Endothelial cell of umbilical vein (primary cell): ENCODE data around the gene EFNA5. TPM values are rescaled to one million over a fixed set of nuclear protein-coding genes. Genes with fewer than 3 reads are reported as not detected.

Experiments used
- BruUV-seq: library from RNA; stranded (reverse); fragments of 400-500 nt; replicated peaks from 2 replicates; lab custom pipeline; 2021; lab: Mats Ljungman, UMichigan
- CTCF ChIA-PET: fragments of 300-600, 350-600 bp; sonication (Branson Sonifier 250); formaldehyde crosslinking; loops from one replicate; lab custom pipeline; 2021; ENCODE audit warnings: antibody characterized with exemption, inconsistent platforms; lab: Charles Lee
- POLR2A ChIA-PET: fragments of 300-600, 350-600 bp; sonication (Branson Sonifier 250); formaldehyde crosslinking; loops from one replicate; lab custom pipeline; 2021; ENCODE audit warnings: antibody characterized with exemption, inconsistent platforms; lab: Charles Lee
- DNase-seq: peaks from one replicate; pipeline ENCODE4 v3.0.0-alpha.2; 2011; ENCODE audit warnings: low read depth, low spot score
- FAIRE-seq: peaks from 2 replicates; lab custom pipeline; 2011; peaks lifted over from hg19 to GRCh38; lab: Jason Lieb, UNC
- H2AFZ ChIP-seq: 2 replicates; pipeline ENCODE4 v1.6.0; 2012; ENCODE audit warnings: low read depth, low read length, control low read depth, inconsistent platforms
- H3K27ac ChIP-seq: 2 replicates; pipeline ENCODE4 v1.5.1; 2011; ENCODE audit warnings: low read depth, mild to moderate bottlenecking, control low read depth, low read length, moderate library complexity; ENCODE audit not compliant: insufficient read depth
- H3K27me3 ChIP-seq, 2 experiments: 2 replicates each; pipeline versions ENCODE4 v1.6.0 to v1.6.1; 2011; ENCODE audit warnings: low read length in 2 of 2, mixed read lengths in 1 of 2; ENCODE audit not compliant: control insufficient read depth in 2 of 2, insufficient read depth in 2 of 2
- H3K36me3 ChIP-seq, 2 experiments: 2 replicates in 1 of 2; 3 replicates in 1 of 2; pipeline ENCODE4 v1.5.1; 2011; ENCODE audit warnings: low read length in 2 of 2, mild to moderate bottlenecking in 1 of 2, moderate library complexity in 1 of 2; ENCODE audit not compliant: control insufficient read depth in 2 of 2, insufficient read depth in 2 of 2; ENCODE audit errors: extremely low read depth in 1 of 2
- H3K4me1 ChIP-seq: 3 replicates; pipeline ENCODE4 v1.5.1; 2011; ENCODE audit warnings: mild to moderate bottlenecking, low read length; ENCODE audit not compliant: control insufficient read depth, insufficient read depth; ENCODE audit errors: extremely low read depth
- H3K4me2 ChIP-seq: 2 replicates; pipeline ENCODE4 v1.6.1; 2011; ENCODE audit warnings: low read length, control low read depth, mixed read lengths; ENCODE audit not compliant: insufficient read depth
- H3K4me3 ChIP-seq, 3 experiments: fragments of 200-600 bp in 1 of 3; sonication (generic), shearing (Covaris generic) in 1 of 3; replicated peaks in 1 of 3; 2 replicates each; pipeline ENCODE4 v1.5.1; 2011 to 2016; ENCODE audit warnings: control low read depth in 3 of 3, low read length in 3 of 3, mild to moderate bottlenecking in 2 of 3, inconsistent platforms in 1 of 3, low read depth in 1 of 3, moderate library complexity in 1 of 3; ENCODE audit not compliant: insufficient read depth in 1 of 3
- H3K79me2 ChIP-seq: 2 replicates; pipeline ENCODE4 v1.6.0; 2012; ENCODE audit warnings: low read length, inconsistent platforms; ENCODE audit not compliant: control insufficient read depth, insufficient read depth
- H3K9ac ChIP-seq: replicated peaks from 2 replicates; pipeline ENCODE3; 2011; ENCODE audit warnings: low read length, control low read depth; ENCODE audit not compliant: insufficient read depth; ENCODE audit errors: extremely low read depth
- H3K9me1 ChIP-seq: replicated peaks from 3 replicates; pipeline ENCODE4 v1.6.0; 2011; ENCODE audit warnings: mild to moderate bottlenecking, low read length; ENCODE audit not compliant: control insufficient read depth, insufficient read depth; ENCODE audit errors: extremely low read depth
- H3K9me3 ChIP-seq: replicated peaks from 2 replicates; pipeline ENCODE4 v1.5.1; 2012; ENCODE audit warnings: low read length, inconsistent platforms; ENCODE audit not compliant: control insufficient read depth, insufficient read depth
- H4K20me1 ChIP-seq: replicated peaks from 2 replicates; pipeline ENCODE3; 2011; ENCODE audit warnings: mild to moderate bottlenecking, low read length; ENCODE audit not compliant: control insufficient read depth, insufficient read depth; ENCODE audit errors: extremely low read depth
- EZH2 ChIP-seq: IDR thresholded peaks from 2 replicates; pipeline ENCODE4 v1.6.1; 2012; ENCODE audit warnings: borderline replicate concordance, low read depth, mild to moderate bottlenecking, moderate library complexity, low read length, inconsistent platforms; ENCODE audit not compliant: severe bottlenecking
- FOS ChIP-seq: IDR thresholded peaks from 2 replicates; pipeline ENCODE4 v1.6.1; 2011; ENCODE audit warnings: mild to moderate bottlenecking, low read length, moderate library complexity, borderline replicate concordance; ENCODE audit not compliant: insufficient read depth
- GATA2 ChIP-seq: IDR thresholded peaks from 2 replicates; pipeline ENCODE4 v1.7.0; 2011; ENCODE audit warnings: low read depth, mild to moderate bottlenecking, moderate library complexity, mixed read lengths, low read length; ENCODE audit not compliant: insufficient read length, insufficient read depth
- JUN ChIP-seq: IDR thresholded peaks from 2 replicates; pipeline ENCODE4 v1.6.1; 2011; ENCODE audit warnings: borderline replicate concordance, low read depth; ENCODE audit not compliant: insufficient read length, insufficient read depth
- MAX ChIP-seq: IDR thresholded peaks from 2 replicates; pipeline ENCODE4 v1.6.1; 2011; ENCODE audit not compliant: insufficient read depth, insufficient read length
- MYC ChIP-seq: IDR thresholded peaks from one replicate; pipeline ENCODE4 v1.6.1; 2011; ENCODE audit warnings: mild to moderate bottlenecking, low read depth, low read length
- POLR2A ChIP-seq: IDR thresholded peaks from 2 replicates; pipeline ENCODE4 v1.6.1; 2012; ENCODE audit warnings: low read depth, mild to moderate bottlenecking, control low read depth, low read length
- POLR2AphosphoS5 ChIP-seq: IDR thresholded peaks from 2 replicates; pipeline ENCODE4 v1.6.1; 2012; ENCODE audit warnings: low read depth, mild to moderate bottlenecking, control low read depth, low read length, moderate library complexity; ENCODE audit not compliant: insufficient read depth
- dilution Hi-C: fragments of 300-500 bp; cut with MboI; formaldehyde crosslinking; loops from one replicate; pipeline ENCODE4 v1.15.0; 2019; ENCODE audit warnings: low sequenced_read_pairs; ENCODE audit not compliant: extremely low pct_ligation_motif_present
- intact Hi-C: fragments of 100-400 bp; cut with micrococcal nuclease; formaldehyde crosslinking; loops from one replicate; pipeline ENCODE4 v1.10.0; 2022
- polyA plus RNA-seq, 4 experiments: library from polyadenylated mRNA; depleted of rRNA in 3 of 4; stranded (reverse) in 3 of 4; unstranded in 1 of 4; fragments of >200 nt; gene quantifications; 2 replicates each; pipeline versions ENCODE4 v1.2.1 to v1.2.3, GENCODE V29; 2011 to 2012; ENCODE audit warnings: missing spikeins in 1 of 4
- total RNA-seq: library from RNA; stranded (reverse); gene quantifications from 2 replicates; pipeline ENCODE4 v1.2.3, GENCODE V29; 2021
- TF ChIP-seq, protein P1 (sequence below), 2 donors: IDR thresholded peaks; 1 replicate in 1 of 2; 2 replicates in 1 of 2; pipeline ENCODE4 v1.5.1; 2011; ENCODE audit warnings: low read length in 2 of 2, mild to moderate bottlenecking in 2 of 2, moderate library complexity in 2 of 2, control low read depth in 1 of 2, inconsistent platforms in 1 of 2, low read depth in 1 of 2; ENCODE audit not compliant: insufficient read depth in 1 of 2; ENCODE audit errors: extremely low read depth in 1 of 2

Gene EFNA5
- total and polyA plus RNA-seq, 2 donors (not counting 3 experiments of a cell fraction or from before 2014, with no cell fraction given): 13.6 to 22.1 TPM

GRCh38 chr5:107687404-107687803 is 16.7 kb upstream of the EFNA5 start:
- dilution Hi-C loops: no loop called here
- H3K4me2 ChIP-seq: no peak overlapping the region
- intact Hi-C loops: no loop called here
- H3K9ac ChIP-seq: no peak overlapping the region
- POLR2A ChIA-PET: no interaction called here
- H4K20me1 ChIP-seq: no peaks in the 10 kb centered on the region
- H3K9me3 ChIP-seq: no peaks in the 10 kb centered on the region
- no peaks in the 10 kb centered on the region for H3K79me2 ChIP-seq
- no peak overlapping the region for H2AFZ ChIP-seq
- no peaks in the 10 kb centered on the region for H3K4me1 ChIP-seq
- no peak overlapping the region for H3K4me3 ChIP-seq
- no peaks in the 10 kb centered on the region for H3K9me1 ChIP-seq
- no peaks in the 10 kb centered on the region for H3K27me3 ChIP-seq
- H3K36me3 ChIP-seq: no peaks in the 10 kb centered on the region
- CTCF ChIA-PET: no interaction called here
- no peak for DNase-seq
- TF ChIP-seq MAX (no peak), JUN (no peak), POLR2AphosphoS5 (no peak), FOS (no peak), MYC (no peak), POLR2A (no peak), EZH2 (no peak), GATA2 (no peak)
- TF ChIP-seq, protein P1, sequence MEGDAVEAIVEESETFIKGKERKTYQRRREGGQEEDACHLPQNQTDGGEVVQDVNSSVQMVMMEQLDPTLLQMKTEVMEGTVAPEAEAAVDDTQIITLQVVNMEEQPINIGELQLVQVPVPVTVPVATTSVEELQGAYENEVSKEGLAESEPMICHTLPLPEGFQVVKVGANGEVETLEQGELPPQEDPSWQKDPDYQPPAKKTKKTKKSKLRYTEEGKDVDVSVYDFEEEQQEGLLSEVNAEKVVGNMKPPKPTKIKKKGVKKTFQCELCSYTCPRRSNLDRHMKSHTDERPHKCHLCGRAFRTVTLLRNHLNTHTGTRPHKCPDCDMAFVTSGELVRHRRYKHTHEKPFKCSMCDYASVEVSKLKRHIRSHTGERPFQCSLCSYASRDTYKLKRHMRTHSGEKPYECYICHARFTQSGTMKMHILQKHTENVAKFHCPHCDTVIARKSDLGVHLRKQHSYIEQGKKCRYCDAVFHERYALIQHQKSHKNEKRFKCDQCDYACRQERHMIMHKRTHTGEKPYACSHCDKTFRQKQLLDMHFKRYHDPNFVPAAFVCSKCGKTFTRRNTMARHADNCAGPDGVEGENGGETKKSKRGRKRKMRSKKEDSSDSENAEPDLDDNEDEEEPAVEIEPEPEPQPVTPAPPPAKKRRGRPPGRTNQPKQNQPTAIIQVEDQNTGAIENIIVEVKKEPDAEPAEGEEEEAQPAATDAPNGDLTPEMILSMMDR (IDR thresholded peaks at IDR 0.05; ENCODE audit: extremely low read depth in 1 of 2, insufficient read depth in 1 of 2, low read depth in 1 of 2, low read length in 2 of 2): no peak
- no TSS peak for BruUV-seq
- H3K27ac ChIP-seq: no peak overlapping the region
- no peak for FAIRE-seq
